CD4-positive, alpha-beta T cell treated with Interferon alpha-2 for 1 hour (primary cell): ENCODE data around the gene RANBP3.
"Not testable (repeated sequence)": the region's sequence is repeated elsewhere in the genome, so short reads cannot be mapped to it uniquely, and the experiment has no call there.

Experiments
- DNase-seq, 2 donors: peaks; one replicate each; pipeline ENCODE4 v3.0.0-alpha.2; 2020 to 2022

Gene RANBP3

GRCh38 chr19:5985837-5986236, 7.9 kb upstream of the RANBP3 start:
- DNase-seq: not testable (repeated sequence)

DNA sequence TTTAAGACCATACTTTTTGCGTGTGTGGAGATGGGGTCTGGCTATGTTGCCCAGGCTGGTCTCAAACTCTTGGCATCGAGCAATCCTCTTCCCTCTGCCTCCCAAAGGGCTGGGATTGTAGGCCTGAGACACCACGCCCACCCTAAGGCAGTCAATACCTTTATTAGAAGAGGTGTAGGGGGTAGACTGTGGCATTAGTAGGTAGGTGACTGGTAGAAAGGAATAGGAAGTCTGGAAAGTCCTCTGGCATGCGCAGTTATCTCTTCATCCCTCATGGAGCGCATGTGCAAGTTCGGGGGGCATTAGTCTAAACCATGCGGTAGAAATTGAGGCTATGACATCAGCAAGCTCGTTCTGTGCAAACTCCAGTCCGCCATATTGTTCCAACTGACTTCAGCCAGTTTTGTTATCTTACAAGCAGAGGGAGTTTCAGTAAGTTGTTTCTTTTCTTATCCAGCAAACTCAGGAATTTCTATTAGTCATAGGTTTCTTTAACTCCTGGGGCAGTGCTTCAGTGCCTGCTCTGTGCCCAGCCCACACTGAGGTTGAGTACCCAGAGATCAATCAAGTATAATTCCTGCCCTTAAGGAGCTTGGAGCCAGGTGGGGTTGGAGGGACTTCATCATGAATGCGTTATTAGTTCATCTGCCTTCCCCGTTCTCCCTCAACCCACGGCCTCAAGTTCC, 7.3 kb upstream of the RANBP3 start:
- DNase-seq: no peak

- DNase-seq: no peak
Measured at GRCh38 chr19:5984600-5984999, 6.7 kb upstream of the RANBP3 start.

DNA sequence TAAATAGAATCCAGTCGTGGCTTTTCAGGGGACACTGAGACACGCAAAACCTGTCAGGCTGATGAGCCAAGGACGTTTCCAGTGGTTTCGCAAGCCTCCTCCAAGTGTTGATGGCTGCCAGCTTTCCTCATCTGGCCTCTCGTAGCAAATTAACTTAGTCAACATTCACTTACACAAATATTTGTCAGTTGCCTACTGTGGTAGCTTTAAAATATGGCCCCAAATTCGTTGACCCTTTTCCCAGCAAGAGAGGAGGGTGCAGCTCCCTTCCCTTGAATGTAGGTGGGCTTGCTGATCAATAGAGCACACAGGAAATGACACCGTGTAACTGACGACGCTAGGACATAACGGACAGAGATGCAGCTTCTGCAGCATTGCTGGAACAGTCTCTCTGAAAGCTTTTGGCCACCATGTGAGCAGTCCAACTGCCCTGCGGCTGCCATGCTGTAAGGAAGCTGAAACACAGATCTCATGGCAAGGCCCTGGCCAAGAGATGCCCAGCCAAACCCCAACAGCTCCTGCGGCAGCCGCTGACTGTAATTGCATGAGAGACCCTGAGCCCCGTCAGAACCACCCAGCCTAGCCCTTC, 5.5 kb upstream of the RANBP3 start:
- DNase-seq: no peak

GRCh38 chr19:5978606-5979552, 939 bp upstream of the RANBP3 start:
- no peak for DNase-seq

DNA sequence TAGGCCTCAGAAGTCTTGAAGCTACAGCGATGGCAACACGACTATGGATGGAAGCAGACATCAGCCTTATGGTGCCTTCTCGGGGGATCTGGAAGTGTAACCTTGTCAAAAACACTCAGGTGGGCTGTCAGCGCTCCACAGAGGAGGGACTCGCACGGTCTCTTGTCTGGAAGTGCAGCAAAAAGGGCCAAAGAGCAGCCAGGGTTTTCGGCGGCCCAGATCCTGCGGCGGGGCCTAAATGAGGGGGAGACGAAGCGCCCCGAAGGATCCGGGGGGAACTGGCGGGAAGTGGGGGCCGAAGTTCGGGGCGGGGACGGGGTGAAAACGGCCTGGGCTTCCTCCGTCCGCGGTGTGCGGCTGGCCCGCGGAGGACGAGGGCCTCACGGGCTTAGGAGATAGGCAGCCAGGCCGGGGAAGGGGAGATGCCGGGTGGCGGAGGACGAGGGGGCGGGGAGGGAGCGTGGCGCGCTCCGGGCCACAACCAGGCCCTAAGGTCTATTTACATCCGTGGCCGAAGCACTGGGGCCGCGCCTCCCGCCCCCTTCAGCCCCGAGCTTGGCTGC, 637 bp downstream of the RANBP3 start:
- DNase-seq: no peak

DNA sequence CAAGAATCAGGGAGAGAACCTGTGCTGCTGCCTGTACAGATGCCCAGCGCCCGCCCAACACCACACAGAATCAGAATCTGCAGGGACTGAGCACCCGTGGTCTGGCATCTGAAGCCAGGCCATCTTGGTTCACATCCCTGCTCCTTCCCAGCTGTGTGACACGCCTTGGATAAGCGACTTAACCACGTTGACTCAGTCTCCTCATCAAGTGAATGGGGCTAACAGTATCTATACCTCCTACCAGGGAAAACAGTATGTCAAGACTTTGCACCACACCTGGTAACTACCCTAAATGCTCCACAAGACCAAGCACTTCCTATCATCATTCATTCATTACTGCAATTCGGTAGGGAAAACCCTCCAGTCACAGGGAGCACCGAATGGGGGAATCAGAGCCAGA, 1.2 kb downstream of the RANBP3 start:
- no peak for DNase-seq

DNA sequence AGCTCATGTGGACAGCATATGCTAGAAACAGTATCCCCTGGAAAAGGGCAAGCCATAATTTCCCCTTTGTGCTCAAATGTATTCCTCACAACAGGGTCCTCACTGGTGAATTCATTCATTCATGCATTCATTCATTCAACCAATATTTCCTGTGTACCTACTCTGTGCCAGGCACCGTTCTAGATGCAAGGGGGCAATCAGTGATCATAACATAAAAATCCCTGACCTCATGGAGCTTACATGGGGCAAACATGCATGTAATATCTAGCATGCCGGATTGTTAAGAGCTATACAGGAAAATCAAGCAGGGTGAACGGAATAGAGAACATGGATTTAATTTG, 2.6 kb downstream of the RANBP3 start:
- no peak for DNase-seq

GRCh38 chr19:5974721-5975387, 3.1 kb downstream of the RANBP3 start:
- DNase-seq: peak; percentile 24 to 54

GRCh38 chr19:5973867-5974635, 3.9 kb downstream of the RANBP3 start:
- DNase-seq: no peak

GRCh38 chr19:5973376-5973775, 4.6 kb downstream of the RANBP3 start:
- DNase-seq: no peak

- no peak for DNase-seq
Measured at GRCh38 chr19:5972355-5972731, 5.6 kb downstream of the RANBP3 start.

DNA sequence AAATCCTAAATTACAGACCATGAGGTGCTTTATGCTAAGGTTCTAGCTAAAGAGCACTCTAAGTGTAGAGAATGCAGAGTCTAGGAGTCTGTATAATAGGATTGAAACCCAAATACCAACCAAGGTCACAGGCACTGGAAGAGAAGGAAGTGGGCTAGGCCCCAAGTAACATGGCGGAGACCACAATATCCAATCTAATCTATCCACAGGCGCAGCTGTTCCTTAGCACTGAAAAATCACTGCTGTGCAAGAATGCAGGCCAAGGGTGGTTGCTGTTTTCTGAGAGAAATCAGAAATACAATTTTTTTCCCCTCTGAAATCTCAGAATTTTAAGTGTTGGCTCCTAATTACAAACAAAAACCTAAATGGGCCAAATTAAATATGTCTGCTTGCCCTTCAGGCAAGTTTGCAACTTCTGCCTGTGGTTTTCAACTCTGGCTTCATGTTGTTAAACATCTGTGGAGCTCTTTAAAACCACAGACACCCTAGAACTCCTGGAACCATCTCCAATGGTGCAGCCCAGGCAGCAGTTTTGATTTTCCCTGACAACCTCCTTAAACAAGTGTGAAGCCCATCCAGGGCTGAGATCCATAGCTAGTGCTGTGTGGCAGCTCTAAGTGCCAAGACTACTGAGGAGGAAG, 6.1 kb downstream of the RANBP3 start:
- no peak for DNase-seq

GRCh38 chr19:5969476-5969875, 8.5 kb downstream of the RANBP3 start:
- no peak for DNase-seq

DNA sequence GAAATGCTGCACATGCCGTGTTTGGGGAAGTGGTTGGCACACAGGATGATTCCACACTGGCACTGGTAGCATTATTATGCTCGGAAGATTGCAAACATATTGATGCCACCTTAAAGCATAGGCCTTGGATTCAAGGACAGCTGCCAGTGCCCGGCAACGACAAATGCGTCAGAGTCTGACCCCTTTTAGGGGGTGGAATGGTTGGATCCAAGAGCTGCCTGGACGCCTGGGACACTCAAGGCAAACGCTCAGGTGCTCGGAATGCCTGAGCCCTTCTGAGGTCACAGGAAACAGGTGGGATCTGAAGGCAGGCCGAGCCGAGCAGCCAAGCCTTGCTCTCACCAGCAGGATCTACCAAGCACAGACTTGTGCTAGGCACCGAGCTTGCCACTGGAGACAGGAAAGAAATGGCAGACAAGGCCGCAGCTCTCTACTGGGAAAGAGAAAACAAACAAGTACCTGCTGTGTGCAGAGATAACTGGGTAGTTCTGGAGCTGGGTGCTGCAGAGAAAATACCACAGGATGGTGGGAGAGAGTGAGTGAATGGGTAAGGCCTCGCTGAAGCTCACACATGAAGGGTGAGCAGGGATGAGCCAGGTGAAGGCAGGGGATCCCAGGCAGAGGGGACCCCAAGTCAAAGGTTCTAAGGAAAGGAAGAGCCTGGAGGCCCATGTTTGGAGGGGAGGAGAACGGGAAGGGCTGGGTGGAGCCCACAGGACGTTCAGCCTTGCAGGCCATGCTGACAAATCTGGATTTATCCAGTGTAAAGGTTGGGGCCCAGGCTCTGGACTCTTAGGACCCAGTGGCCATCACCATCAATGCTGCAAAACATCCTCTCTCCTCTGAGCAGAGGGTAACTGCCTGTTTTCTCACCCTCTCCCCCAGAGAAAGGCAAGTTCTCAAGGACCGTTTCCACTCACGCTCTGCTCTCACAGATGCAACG, 9.2 kb downstream of the RANBP3 start:
- no peak for DNase-seq

- peak; percentile 58 to 74 for DNase-seq
Measured at GRCh38 chr19:5967994-5968430, 9.9 kb downstream of the RANBP3 start.

DNA sequence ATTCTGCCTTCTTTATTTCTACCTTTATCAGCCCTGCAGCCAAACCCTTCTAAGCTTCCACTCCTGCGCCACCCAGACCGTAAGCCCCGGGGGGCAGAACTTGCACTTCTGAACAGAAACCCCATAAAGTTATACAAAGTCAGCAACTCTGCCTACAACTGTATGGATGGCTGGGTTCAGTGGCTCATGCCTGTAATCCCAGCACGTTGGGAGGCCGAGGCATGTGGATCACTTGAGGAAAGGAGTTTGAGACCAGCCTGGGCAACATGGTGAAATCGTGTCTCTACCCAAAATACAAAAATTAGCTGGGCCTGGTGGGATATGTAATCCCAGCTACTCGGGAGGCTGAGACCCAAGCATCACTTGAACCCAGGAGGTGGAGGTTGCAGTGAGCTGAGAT, 10.4 kb downstream of the RANBP3 start:
- no peak for DNase-seq

DNA sequence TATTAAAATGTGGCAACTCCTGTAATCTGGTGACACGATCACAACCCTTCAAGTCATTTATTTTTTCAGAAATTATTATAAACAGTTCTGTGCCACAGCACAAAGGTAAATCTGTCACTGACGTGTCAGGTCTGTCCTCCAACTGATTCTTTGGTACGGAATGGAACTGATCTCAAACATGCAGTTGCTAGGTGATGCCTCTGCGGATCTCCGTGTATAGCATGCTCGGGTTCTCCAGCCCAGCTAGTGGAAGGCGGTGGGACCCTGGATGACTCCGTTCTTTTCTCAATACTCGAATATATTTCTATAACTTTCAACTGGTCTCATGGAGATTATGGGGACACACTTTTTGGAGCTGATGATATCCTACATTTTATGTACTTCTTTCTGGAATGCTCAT, 11.0 kb downstream of the RANBP3 start:
- DNase-seq: no peak

DNA sequence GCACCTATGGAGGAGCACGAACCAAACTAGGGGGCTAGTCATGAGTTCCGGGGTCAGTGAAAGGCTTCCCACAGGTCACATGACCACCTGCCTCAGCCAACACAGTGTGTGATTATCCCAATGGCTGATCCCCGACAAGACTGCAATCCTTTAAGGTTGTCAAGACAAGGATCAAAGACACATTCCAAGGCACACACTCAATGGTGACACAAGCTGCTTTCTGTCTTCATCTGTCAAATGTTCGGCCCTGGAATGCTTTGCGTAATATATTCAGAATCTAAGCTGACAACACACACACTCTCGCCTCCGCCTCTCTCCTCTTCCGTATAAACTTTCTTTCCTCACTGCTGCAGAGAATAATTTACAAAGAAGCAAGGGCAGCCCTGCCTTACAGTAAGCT, 11.7 kb downstream of the RANBP3 start:
- no peak for DNase-seq

DNA sequence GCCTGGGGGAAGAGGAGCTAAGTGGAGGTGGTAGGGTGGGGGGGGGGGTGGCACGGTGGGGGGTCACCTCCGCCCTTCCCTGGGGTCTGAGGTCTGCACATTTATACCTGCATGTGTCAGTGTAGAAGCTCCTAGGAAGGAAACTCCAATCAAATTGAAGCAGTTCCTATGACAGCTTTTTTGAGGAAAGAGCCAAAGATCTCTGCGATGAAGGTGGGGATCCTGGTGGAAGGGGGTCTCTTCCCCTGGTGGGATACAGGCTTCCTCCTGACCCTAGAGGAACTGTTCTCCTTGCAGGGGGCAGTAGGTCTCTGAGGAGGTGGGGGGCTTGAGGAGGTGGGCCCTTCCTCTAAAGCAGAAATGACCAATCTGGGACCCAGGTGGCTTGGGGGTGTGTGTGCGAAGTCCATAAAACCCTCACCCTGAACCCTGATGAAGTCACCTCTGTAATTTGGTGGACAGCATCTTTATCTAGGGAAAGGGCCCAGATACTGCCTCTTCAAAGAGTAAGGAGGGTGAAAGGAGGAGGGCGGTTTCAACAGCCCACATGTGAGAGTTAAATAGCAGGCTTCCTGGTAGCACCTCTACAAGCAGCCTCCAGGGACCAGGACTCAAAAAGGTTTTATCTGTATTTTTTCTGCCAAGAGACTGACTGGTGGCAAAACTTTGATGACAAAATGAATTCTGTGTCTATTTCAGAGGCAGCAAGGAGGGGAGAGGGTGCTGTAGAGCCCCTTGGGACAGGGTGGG, 12.9 kb downstream of the RANBP3 start:
- DNase-seq: no peak
